Activated naive CD8-positive, alpha-beta T cell treated with anti-CD3 and anti-CD28 coated beads, Interleukin-2, amount 50 U/mL, for 16 hours (primary cell): ENCODE results near the gene KRT16.
A peak's percentile ranks its signal among the peaks of the same experiment; 100 is the strongest.
"Not testable (repeated sequence)": the region's sequence is repeated elsewhere in the genome, so short reads cannot be mapped to it uniquely, and the experiment has no call there.

Experiments used
- DNase-seq: peaks from one replicate; pipeline ENCODE4 v3.0.0-alpha.2; 2020; ENCODE audit warnings: low read depth, low spot score

KRT16 gene

DNA sequence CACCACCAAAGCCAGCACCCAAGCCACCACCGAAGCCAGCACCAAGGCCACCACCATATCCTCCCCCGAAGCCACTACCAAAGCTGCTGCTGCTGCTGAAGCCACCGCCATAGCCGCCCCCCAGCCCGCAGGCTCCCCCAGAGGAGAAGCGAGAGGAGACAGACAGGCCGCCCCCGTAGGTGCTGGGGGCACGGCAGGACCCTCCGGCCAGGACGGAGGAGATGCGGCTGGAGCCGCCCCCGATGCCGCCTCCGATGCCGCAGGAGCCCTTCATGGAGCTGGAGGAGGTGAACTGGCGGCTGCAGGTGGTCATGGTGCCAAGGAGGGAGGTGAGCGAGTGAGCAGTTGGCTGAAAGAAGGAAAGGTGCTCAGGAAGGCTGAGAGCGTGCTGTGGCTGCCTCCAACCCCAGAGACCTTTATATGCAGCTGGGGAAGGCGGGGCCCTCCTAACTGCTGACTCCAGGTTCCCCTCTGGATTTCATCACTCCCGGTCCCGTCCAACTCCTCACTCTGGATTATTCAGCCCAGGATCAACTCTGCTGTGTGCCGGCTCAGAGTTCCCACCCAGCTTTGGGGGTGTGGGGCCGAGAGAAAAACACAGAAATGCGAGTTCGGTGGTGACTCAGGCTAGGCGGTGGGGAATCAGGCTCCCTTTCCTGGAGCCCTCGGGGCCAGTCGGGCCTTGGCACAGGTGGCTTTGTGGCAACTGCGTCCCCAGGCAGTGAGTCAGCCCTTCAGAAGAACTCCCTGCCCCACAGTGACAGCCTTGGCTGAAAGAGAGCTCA, at the start of gene KRT16:
Gene KRT16 (minus strand): TSS at position 392 of the 785 bp plus-strand sequence. CDS start 79 bp downstream, at position 313.
- DNase-seq: not testable (repeated sequence)

DNA sequence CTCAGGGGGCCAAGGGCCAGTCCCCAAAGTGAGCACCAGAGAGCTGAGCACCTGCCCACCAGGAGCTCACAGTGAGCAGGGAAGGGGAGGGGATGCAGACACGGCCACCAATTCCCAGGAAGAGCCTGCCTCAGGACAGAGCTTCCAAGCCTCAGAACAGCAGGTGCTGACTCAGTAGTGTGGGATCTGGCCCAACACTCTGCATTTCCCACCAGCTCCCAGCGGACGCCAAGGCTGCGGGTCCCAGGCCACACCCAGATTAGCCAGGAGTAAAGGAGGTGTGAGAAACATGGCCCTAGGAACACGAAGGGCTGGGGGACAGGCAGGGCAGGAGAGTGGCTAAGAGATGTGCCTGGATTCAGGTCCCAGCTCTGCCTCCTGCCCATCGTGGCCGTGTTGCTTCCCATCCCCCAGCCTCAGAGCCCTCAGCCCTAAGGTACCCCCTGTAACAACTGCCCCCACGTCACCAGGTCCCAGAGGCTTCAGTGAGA, 47.7 kb upstream of the KRT16 start:
- DNase-seq: no peak

DNA sequence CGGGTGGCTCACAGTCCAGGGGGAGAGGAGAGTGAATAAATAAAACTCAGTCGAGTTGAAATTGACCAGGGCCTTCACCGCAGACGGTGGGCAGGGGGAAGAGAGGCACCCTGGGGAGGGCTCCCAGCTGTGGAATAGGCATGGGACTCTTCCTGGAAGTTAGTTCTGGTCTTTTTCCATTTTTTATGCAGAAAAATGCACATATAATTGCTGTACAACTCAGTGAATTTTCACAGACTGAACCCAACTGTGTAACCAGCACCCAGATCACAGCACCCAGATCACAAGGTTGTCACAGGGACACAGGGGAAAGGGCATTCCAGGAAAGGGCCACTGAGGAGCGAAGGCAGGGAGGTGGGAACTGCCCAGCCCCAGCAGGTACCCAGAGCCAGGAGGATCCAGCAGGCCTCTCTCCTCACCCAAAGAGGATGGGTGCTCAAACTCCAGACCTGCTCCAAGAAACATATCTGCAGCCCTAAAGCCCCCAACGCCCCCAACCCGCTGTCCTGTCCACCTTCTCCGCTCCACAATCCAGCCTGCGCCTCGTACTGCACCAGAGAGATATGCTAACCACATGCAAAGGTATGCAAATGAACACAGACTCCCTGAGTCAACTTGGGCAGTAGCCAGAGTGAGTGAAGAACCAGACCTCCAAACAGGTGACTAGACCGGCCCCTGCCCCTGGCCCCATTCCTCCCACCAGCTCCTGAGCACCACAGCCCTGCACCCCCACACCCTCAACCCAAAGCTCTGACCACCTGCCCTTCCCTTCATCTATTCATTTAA, 47.1 kb upstream of the KRT16 start:
- no peak for DNase-seq

DNA sequence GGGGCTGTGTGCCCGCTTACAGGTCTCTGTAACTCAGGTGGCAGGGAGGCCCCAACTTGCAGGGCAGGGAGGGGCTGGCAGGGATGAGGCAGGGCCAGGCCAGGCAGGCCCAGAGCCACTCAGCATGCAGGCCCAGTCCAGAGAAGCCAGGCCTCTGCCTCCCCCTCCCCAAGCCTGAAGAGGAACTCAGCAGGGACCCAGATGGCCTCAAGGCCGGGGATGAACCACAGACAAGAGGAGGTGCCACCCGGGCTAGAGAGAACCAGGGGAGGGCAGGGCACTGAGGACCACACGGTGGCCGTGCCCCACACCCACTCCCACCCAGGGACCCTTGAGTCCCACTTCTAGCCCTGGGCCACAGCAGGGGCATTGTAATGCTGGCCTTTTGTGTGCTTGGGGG, 46.3 kb upstream of the KRT16 start:
- no peak for DNase-seq

DNA sequence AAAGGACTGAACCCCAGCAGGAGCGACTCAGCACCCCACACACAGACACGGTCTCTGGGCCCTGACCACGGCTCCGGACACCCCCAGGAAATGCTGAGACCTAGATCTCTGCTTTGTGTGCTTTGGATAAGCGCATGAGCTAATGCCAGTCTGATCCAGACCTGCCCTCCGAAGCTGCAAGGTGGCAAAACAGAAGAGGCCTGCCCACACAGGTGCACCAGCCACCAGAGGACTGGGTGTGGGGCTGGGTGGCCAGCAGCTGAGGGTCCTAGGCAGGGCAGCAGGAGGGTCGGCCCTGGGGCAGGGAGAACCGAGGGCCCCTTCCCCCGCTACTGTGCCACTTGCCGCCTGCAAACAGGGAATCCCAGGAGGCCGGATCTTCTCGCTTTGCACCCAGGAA, 45.4 kb upstream of the KRT16 start:
- DNase-seq: no peak

DNA sequence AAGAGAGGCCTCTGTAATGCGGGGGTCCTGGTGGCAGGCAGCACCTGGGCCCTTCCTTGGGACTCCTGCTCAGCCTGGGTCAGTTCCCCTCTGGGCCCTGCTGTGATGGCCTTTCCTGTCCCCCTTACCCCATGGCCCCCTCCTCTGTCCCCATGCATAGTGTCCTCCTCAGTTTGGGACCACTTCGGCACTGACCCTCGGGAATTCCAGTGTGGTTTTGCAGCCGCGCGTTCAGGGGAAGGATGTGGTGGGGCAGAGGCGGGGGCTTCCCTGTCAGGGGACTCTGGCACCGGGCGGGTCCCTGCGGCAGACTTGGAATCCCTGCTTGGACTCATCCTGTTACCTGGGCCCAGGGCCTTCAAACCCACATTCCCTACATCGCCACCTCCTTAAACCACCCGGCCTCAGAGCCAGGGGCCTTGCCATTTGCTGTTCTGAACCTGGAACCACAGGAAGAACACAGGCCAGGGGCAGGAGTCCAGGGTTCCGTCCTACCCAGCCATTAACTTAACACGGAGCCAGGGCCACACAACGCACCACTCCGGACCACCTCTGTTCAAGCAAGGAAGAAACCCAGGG, 44.7 kb upstream of the KRT16 start:
- no peak for DNase-seq

DNA sequence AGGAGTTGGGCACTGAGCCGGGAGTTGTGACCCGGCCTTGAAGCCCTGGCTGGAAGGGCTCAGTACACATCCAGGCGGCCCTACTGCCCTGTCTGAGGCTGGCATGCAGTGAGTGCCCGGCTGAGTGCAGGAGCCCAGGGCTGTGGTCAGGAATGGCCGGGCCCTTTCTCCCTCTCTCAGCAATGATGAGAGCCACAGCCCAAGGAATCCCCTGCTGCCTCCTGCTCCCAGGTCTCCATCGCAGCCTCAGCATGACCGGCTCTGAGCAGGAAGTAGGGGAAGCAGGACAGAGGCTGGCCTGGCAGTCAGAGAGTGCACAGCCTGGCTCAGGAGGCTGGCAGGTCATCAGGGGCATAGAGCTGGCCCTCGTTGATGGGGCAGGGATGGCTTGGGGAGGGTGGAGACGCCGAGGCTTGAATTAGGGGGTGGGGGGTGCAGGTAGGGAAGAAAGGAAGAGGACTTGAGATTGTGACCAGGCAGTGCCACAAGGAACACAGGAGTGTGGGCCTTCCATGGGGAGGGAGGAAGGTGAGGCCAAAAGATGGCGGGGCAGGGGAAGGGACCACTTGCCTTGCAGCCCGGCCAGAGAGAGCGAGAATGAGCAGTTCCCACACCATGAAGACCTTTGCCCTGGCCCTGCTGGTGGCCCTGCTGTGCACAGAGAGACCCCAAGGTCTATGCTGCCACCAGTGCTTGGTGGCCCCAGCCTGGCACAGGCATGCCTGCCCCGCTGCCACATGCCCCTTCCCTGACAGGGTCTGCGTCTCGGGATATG, 43.9 kb upstream of the KRT16 start:
- DNase-seq: no peak

DNA sequence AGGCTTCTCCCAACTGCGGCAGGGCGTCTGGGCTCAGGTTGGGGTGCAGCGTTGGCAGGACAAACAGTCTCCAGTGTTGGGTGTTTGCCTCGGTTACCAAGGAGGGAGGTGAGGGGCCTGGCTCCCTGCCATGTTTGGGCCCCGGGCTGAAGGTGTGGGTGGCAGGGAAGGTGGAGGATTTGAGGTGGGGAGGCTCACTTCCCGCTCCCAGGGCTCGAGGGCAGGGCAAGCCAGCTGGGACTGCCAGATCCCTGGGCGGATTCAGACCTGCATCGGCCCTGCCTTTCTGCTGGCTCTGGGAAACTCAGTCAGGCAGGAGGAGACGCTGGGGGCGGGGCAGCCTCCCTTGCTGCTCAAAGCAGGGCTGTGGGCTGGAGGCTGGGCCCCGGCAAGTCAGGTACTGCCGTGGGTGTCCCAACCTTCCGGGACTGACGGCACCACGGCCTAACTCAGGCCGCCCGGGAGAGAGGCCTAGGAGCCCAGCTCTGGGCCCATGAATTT, 43.1 kb upstream of the KRT16 start:
- DNase-seq: no peak

DNA sequence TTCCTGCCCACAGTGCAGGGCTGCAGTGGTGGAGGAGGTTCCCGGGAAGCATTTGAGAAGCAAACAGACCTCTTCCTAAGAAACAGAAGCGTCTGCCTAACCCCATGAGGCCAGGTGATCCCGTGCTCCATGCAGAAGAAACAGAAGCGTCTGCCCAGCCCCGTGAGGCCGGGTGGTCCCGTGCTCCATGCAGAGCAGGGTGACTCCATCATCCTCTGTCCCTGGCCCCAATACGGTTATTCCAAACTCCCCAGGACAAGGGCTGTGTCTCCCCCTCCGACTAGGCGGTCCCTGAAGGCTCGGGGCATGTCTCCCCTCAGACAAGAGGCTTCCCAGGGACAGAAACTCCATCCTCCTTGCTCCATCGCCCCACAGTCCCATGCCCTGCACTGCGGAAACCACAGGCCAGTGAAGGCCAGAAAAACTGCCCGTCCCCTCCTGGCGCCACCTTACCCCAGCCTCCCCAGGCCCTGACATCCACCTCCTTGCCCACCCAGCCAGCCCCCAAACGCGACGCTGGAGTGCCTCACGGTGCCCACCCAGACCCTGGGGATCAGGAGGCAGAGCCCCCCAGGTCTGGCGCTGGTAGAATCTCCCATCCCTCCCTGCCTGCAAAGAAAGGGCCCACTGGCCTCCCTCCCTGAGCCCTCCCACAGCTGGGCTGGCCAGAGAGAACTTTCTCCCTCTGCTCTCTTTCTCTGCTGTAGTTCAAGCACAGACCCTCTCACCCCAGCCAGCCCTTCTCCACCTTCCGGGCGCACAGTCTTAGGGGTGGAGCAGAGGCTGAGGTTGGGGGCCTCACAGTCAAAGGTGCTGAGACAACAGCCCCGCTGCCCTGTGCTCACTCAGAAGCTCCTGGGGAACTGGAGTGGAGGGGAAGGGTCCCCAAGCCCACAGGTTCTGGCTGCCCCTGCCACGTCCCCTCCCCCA, 42.4 kb upstream of the KRT16 start:
- DNase-seq: no peak

DNA sequence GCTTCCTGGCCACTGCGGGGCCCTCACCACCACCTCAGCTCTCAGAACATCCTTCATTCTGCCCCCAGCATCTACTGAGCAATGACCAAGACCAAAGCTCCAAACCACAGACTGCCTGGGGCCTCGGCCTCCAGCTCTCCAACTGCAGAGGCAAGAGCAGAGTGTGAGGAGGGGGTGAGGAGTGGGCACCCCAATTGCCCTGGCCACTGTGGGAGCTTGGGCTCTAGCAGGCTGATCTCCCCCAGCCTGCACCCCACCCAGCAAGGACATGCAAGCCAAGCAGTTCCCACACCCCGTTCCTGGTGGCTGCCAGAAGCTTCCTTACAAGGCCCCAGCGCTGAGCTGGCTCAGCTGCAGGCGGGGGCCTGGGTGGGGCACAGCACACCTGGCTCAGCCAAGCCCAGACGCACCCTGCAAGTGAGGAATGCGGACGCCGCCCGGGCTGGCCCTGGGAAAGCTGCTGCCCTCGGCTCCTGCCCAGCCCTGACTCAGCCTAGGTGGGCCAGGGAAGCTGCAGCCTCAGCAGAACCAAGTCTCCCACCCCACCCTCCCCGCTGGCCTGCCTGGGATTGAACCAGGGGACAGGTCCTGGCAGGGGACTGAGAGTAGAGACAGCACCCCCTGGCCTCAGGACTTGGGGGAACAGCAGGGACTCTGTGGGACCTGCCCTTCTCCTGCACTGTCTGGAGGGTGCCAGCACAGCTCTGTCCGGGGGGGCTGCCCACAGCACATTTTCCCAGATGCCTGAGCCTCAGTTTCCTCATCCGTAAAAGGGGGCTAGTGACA, 41.5 kb upstream of the KRT16 start:
- no peak for DNase-seq

DNA sequence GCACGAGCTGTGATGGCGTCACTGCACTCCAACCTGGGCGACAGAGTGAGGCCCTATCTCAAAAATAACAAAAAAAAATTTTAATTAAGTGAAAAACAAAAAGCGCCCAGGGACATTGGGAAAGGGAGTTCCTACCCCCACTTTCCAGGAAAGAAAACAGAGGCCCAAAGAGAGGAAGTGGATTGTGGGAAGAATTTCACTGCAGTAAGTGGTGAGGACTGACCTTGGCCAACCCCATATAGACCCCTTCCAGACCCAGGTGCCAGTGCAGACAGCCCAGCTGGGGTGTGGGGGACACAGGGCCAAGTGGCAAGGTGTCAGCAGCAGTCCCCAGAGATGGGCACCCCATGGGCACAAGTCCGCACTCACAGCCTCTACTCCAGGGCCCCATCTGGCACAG, 40.9 kb upstream of the KRT16 start:
- DNase-seq: no peak

DNA sequence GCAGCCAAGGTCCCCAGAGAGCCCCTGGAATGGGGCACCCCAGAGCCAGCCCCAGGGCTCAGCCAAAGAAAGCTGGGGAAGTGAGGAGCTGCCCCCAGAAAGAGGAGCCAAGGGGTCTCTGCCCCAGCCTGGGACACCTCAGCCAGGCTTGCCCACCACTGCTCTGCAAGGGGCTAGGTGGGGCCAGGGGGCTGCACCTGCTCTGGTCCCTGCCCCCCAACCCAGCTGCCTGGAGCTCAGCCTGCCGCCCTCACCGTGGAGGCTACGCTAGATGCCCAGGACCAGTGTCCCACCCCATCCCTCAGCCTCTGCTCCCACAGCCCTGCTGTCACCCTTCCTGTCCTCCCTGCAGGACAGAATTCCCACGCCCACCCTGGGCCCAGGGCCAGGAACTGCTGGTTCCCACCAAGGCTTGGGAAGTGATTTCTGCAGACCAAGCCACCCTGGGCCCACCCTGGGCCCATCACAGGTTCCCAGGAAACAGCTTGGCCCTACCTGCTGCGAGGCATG, 39.9 kb upstream of the KRT16 start:
- no peak for DNase-seq

DNA sequence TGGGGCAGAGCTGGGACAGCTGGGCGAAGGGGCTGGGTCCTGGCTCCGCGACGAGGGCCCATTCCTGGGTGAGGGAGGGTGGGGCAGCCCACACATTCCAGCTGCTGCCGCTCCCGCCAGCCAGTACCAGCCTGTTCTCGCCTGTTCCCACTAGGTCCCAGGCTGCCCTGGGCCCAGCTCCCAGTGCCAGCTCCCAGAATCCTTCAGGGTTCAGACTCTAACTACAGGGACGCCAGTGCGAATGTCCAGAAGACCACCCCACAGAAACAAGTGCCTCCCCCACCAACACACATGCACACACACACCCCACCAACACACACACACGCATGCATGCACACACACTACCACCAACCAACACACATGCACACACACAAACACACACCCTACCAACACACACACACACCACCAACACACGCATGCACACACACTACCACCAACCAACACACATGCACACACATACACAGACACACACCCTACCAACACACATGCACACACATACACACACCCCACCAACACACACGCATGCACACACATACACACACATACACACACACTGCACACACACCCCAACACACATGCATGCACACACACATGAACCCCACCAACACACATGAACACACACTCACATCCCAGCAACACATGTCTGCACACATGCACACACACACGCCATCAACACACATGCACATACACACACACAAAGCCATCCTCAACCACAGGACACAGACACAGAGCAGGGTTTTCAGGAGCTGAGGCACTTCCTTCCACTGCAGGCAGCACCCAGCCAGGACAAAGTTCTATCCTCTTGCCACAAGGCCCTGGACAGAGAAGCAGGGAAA, 39.3 kb upstream of the KRT16 start:
- no peak for DNase-seq

DNA sequence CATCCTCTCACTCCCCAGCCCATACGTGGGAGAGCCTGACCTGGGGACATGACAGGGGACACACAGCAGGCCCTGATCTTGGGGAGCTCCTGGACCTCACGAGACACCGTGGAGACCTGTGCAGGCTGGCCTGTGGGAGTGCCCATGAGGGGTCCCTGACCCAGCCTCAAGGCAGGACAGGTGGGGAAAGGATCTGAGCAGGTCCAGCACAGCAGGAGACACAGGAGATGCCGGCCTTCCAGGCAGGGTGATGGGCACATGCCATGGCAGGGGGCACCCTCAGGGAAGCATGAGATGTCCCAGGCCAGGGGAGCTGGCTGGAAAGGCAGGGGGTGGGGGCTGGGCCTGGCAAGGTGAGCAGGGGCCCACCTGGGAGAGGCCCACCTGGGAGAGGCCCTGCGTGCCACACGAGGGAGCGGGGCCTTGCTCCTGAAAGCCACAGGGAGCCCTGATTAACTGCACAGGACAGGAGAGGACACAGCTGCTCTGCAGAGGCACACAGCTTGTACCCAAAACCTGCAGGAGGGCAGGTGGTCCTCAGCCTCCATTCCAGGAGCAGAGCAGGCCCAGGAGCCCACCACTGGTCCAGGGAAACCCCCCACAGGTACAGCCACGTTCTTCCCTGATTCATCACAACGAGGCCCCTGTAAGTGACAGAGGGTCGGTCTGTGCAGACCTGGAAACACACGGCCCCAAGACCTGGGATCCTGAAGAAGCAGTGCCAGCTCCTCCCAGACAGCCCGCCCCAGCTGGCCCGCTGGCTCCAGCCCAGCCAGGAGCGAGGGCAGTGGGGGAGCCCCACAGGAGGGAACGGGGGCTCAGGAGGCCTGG, 38.4 kb upstream of the KRT16 start:
- DNase-seq: no peak

DNA sequence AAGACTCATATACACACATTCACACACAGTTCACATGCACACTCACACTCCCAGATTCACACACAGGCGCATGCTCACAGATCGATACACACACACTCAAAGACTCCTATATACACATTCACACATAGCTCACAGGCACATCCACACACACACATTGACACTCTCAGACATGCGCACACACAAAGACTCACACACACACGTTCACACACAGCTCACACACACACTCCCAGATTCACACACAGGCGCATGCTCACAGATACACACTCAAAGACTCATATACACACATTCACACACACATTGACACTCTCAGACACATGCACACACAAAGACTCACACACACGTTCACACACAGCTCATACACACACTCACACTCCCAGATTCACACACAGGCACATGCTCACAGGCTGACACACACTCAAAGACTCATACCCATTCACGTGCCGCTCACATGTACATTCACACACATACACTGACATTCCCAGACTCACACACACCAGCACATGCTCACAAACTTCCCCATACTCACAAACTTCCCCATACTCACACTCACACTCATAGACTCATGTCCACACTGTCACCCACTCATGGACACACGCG, 37.5 kb upstream of the KRT16 start:
- no peak for DNase-seq

DNA sequence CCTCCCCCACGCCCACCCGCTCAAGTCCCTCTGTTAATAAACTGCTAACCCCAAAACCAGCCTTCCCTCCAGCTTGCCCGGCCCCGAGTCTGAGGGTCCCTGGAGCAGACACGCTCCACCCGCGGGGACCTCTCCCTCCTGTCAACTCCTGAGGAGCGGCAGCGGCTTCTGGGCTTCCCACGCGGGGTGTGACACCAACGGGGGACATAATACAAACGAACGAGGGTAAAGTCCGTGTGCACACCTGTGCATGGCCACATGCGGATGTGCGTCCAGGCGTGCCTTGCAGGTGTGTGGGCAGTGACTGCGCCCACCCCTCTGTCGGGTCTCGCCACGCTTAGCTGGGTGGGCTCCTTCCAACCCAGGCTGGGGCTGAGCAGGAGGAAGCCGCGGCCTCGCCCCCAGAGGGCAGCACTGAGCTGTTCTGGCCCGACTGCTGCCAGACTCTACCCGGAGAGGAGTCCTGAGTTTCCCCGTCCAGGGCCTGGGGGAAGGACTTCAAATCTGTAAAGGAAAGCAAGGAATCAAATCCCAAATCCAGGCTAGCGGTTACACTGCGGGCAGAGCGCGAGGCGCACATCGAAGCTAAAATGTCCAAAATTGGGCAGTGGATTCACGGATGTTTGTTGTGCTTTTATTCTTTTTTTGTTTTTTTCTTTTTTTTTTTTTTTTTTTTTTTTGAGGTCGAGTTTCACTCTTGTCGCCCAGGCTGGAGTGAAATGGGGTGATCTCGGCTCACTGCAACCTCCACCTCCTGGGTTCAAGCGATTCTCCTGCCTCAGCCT, 36.0 kb upstream of the KRT16 start:
- DNase-seq: peak; percentile 65
